KOPT-K1 (cell line): Measurements from ENCODE around the gene GABRQ.

Source experiments
- H3K27ac ChIP-seq: fragments of 200-600 bp; sonication (generic); 2 replicates; pipeline ENCODE4 v1.5.1; 2016; ENCODE audit warnings: antibody characterized with exemption, mild to moderate bottlenecking, low read depth, low read length; ENCODE audit not compliant: poor library complexity, severe bottlenecking
- H3K36me3 ChIP-seq: fragments of 200-600 bp; sonication (generic); 2 replicates; pipeline ENCODE4 v1.5.1; 2017; ENCODE audit warnings: antibody characterized with exemption, mild to moderate bottlenecking, low read length, moderate library complexity; ENCODE audit not compliant: insufficient read depth
- H3K9me3 ChIP-seq: fragments of 200-600 bp; sonication (generic); 2 replicates; pipeline ENCODE4 v1.5.1; 2017; ENCODE audit warnings: antibody characterized with exemption, low read length, mild to moderate bottlenecking; ENCODE audit not compliant: insufficient read depth, poor library complexity, severe bottlenecking

The GABRQ gene

GRCh38 chrX:152637649-152638442 lies at the start of gene GABRQ:
Gene GABRQ, plus strand, starts transcription at chrX:152637895. Its CDS starts 308 bp downstream, at chrX:152638203.
- no peaks in the 10 kb centered on the region for H3K36me3 ChIP-seq
- H3K9me3 ChIP-seq: no peaks in the 10 kb centered on the region
- H3K27ac ChIP-seq: no peak within 1 kb of the TSS

- no peak overlapping the region for H3K27ac ChIP-seq
- H3K9me3 ChIP-seq: no peaks in the 10 kb centered on the region
- H3K36me3 ChIP-seq: no peaks in the 10 kb centered on the region
Measured at GRCh38 chrX:152588206-152588605, 49.5 kb upstream of the GABRQ start.

- no peaks in the 10 kb centered on the region for H3K36me3 ChIP-seq
- H3K9me3 ChIP-seq: no peaks in the 10 kb centered on the region
- H3K27ac ChIP-seq: no peak overlapping the region
Measured at GRCh38 chrX:152600853-152601633, 36.7 kb upstream of the GABRQ start.

- Histone ChIP-seq H3K27ac (no peak overlapping the region), H3K9me3 (no peaks in the 10 kb centered on the region), H3K36me3 (no peaks in the 10 kb centered on the region)
Measured at GRCh38 chrX:152601848-152602616, 35.7 kb upstream of the GABRQ start.

- no peaks in the 10 kb centered on the region for H3K9me3 ChIP-seq
- H3K36me3 ChIP-seq: no peaks in the 10 kb centered on the region
- no peak overlapping the region for H3K27ac ChIP-seq
Measured at GRCh38 chrX:152614791-152615190, 22.9 kb upstream of the GABRQ start.

- Histone ChIP-seq H3K27ac (no peak overlapping the region), H3K9me3 (no peaks in the 10 kb centered on the region), H3K36me3 (no peaks in the 10 kb centered on the region)
Measured at GRCh38 chrX:152619897-152620296, 17.8 kb upstream of the GABRQ start.

GRCh38 chrX:152632445-152633097 lies 5.1 kb upstream of the GABRQ start:
- no peak overlapping the region for H3K27ac ChIP-seq
- H3K9me3 ChIP-seq: no peaks in the 10 kb centered on the region
- H3K36me3 ChIP-seq: no peaks in the 10 kb centered on the region

- H3K9me3 ChIP-seq: no peaks in the 10 kb centered on the region
- H3K27ac ChIP-seq: no peak overlapping the region
- H3K36me3 ChIP-seq: no peaks in the 10 kb centered on the region
Measured at GRCh38 chrX:152635941-152636340, 1.8 kb upstream of the GABRQ start.

GRCh38 chrX:152638443-152638904 lies 779 bp downstream of the GABRQ start:
- H3K9me3 ChIP-seq: no peaks in the 10 kb centered on the region
- H3K27ac ChIP-seq: no peak overlapping the region
- no peaks in the 10 kb centered on the region for H3K36me3 ChIP-seq

GRCh38 chrX:152639426-152639825 lies 1.7 kb downstream of the GABRQ start:
- Histone ChIP-seq H3K36me3 (no peaks in the 10 kb centered on the region), H3K27ac (no peak overlapping the region), H3K9me3 (no peaks in the 10 kb centered on the region)

GRCh38 chrX:152640034-152640818 lies 2.5 kb downstream of the GABRQ start:
- Histone ChIP-seq H3K9me3 (no peaks in the 10 kb centered on the region), H3K36me3 (no peaks in the 10 kb centered on the region), H3K27ac (no peak overlapping the region)

- Histone ChIP-seq H3K27ac (no peak overlapping the region), H3K36me3 (no peaks in the 10 kb centered on the region), H3K9me3 (no peaks in the 10 kb centered on the region)
Measured at GRCh38 chrX:152641256-152641875, 3.7 kb downstream of the GABRQ start.

- no peaks in the 10 kb centered on the region for H3K36me3 ChIP-seq
- H3K27ac ChIP-seq: no peak overlapping the region
- no peaks in the 10 kb centered on the region for H3K9me3 ChIP-seq
Measured at GRCh38 chrX:152641996-152642395, 4.3 kb downstream of the GABRQ start.
